Measurements from ENCODE around the gene TWSG1.

Gene TWSG1

DNA sequence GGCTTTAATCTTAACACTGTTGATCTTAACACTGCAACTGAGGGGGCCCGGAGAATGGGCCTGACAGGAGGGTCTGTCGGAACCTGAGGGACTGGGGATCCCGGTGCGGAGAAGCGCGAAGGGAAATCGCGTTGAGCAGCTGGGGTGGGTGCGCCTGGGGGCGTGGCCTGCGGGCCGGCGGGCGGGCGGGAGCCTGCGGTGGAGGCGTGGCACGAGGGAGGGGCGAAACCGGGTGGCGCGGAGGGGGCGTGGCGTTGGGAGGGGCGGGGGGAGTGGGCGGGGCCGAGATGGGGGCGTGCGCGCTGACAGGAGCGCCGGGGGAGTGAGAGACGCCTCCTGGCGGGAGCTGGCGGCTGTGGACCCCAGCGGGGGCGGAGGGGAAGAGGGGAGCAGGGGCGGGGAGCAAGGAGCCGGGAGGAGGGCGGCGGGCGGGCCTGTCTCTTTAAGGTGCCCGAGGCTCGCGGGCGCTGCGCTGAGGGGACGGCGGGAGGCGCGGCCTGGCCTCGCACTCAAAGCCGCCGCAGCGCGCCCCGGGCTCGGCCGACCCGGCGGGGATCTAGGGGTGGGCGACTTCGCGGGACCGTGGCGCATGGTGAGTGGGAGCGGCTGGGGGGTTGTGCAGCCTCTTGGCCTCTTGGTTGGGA lies at the start of gene TWSG1:
TWSG1 (plus strand) TSS at position 445 of the 644 bp plus-strand sequence. CDS start 2,457 bp downstream, outside the sequence.
- DNase-seq, result peak; percentile 44 to 94 (median 86)

DNA sequence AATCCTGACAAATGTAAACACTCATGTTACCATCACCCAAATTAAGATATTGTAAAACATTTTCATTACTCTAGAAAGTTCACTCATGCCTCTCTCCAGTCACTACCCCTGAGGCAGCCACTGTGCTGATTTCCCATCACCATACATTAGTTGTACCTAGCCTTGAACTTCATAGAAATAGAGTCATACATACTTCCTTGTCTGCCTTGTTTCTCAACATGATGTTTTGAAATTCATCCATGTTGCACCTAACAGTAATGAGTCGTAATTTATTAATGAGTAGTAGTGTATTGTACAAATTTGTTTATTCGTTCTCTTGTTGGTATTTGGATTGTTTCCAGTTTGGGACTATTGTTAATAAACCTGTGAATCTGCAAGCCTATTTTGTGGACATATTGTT lies 49.0 kb upstream of the TWSG1 start:
- DNase-seq, result no peak

DNA sequence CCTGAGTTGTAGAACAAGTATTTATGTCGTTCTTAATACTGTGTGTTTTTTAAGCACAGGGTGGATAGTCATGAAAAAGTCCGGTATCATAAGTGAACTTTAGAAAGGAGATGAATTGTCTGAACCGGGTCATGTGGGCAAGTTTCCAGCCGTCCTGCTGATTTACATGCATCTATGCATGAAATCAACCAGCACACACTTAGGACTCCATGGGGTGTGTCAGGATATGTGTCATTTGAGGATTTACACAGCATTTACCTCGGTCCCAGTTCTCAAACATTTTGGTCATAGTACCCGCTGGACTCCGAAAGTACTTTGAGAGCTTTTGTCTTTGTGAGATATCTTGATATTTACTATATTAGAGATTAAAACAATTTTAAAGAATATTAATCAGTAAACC lies 47.5 kb upstream of the TWSG1 start:
- DNase-seq, result no peak

DNA sequence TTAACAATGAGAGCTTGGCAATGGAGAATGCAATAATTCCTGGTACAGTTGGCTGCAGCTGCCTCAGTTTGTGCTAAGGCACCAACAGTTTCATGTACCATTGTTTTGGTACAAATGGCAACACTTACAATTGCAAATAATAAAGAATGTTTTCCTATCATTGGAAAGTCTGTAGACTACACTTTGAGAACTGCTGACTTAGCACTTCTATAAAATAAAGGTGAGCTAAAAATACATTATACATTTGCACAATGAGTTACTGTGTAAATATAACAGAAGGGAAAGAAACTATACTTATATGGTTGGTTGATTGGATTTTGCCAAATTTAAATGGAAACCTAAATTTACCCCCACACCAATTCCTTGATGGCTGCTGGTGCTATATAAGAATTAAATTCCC lies 44.9 kb upstream of the TWSG1 start:
- no peak for DNase-seq

DNA sequence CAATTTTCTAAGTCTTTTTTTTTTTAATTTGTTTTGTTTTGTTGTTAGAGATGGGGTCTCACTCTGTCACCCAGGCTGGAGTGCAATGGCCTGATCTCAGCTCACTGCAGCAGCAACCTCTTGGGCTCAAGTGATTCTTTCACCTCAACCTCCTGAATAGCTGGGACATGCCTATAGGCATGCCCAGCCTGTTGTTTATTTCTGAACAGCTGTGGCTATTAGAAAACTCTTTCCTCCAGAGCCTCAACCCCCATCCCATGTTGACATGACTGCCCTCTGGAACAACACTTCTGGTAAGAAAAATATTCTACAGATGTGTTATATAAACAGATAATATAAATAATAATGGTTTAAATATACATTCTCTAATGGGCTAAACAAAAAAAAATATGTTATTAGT lies 44.4 kb upstream of the TWSG1 start:
- no peak for DNase-seq

DNA sequence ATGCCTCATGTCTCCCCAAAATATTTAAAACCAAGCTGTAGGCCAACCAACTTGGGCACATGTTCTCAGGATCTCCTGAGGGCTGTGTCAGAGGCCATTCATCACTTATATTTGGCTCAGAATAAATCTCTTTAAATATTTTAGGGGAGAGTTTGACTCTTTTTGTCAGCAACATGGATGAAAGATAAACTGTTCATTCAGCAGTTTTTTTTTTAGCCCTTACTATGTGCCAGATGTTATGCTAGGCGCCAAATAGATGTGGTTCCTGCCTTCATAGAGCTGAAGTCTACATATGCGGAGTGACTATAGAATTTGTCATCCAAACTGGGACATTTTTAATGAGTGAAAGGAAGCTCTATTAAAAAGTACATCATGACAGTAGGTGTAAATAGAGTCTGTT lies 42.5 kb upstream of the TWSG1 start:
- DNase-seq, result no peak

DNA sequence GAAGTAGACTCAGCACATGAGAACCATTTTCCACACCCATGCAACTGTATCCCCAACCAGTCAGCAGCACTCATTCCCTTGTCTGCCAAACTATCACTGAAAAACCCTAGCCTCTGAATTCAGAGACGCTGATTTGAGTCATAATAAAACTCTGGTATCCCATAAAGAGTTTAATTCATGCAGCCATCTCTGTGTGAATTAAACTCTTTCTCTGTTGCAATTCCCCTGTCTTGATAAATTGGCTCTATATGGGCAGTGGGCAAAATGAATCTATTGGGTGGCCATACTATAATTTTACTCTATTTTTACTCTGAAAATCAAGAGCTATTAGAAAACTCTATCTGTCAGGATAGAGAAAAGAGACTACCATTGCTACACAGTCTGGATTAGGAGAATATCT lies 40.6 kb upstream of the TWSG1 start:
- DNase-seq, result no peak

DNA sequence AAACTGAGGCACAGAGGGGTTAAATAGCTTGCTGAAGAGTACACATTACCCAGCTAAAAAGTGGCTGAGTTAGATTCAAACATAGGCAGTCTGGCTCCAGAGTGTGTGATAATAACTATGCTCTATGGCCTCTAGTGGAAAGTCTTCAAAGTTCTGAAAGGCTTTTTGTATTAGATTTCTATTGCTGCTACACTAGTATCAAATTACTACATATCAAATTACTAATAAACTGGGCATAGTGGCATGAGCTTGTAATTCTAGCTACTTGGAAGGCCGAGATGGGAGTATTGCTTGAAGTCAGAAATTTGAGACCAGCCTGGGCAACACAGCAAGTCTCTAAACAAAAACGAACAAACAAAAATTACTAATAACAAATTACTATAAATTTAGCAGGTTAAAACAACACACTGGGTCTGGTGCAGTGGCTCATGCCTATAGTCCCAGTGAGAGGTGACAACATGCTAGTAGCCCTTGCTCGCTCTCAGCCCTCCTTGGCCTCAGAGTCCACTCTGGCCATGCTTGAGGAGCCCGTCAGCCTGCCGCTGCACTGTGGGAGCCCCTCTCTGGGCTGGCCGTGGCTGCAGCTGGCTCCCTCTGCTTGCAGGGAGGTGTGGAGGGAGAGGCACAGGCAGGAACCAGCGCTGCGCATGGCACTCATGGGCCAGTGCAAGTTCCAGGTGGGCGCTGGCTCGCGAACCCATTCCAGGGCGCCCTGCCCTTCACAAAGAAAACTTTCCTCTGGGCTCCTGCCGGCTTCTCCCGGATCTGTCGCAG lies 38.2 kb upstream of the TWSG1 start:
- no peak for DNase-seq

DNA sequence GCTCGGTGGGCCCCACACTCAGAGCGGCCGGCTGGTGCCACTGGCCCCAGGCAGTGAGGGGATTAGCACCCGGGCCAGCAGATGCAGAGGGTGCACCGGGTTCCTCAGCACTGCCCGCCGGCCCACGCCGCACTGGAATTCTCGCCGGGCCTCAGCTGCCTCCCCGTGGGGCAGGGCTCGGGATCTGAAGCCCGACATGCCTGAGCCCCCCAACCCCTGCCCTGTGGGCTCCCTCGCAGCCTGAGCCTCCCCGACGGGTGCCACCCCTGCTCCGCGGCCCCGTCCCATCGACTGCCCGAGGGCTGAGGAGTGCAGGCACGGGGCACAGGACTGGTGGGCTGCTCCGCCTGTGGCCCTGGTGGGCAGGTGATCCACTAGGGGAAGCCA lies 37.6 kb upstream of the TWSG1 start:
- DNase-seq, result no peak

DNA sequence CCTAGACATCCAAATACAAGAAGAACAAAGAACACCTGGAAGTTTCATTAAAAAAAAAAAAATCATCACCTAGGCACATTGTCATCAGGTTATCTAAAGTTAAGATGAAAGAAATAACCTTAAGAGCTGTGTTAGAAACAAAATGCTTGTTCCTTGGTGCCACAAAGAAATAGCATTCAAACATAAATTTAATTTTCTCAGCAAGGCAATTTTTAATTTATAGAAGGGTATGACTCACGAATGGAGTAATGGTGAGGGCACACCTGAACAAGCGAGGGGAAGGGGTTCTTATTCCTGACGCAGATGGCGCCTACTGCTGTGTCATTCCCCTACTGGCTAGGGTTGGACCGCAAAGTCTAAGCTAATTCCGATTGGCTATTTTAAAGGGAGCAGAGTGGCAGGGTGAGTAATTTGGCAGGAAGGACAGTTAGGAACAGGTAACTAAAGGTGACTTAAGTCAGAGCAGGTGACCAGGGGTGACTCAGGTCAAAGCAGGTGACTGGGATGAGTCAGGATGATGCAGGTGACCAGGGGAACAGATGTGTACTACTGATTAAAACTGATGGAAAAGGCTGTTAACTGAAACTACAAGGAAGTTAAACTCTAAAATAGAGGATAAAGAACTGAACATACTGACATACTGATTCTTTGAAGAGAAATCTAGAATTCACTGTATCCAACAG lies 30.0 kb upstream of the TWSG1 start:
- no peak for DNase-seq

DNA sequence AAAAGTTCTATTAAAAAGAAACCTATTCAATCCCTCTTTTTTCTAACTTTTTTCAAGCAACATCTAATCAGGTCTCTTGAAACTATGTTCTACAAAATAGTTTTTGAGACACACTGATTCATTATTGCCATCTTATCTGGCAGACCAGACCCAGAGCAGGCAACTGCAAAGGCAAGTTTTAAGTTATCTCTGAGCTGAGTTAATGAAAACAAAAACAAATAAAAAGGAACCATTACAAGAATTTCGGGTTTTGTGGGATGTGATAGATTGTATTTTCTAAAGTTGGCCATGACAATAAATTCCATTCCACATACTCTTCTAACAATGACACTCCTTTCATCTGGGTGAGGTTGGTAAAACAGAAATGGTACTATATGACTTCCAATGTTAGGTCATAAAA lies 15.2 kb upstream of the TWSG1 start:
- no peak for DNase-seq

DNA sequence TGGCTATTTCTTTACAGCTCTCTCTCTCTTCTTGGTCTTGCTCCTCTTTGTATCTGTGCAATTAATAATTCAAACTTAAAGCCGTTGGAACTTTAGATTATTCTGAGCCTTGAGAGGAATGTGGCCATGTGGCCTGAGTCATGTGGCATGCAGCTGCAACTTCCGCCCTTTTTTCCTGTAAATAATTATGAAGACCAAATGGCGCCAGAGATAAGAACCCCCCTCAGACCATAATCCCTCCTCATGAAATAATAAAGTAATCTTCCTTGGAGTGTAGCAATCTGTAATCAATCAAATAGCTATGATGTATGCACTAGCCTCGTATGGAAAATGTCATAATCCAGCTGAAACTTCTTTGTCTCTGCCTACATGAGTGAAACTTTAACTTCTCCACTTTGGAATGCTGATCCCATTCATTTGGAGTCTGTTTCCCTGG lies 13.5 kb upstream of the TWSG1 start:
- no peak for DNase-seq

DNA sequence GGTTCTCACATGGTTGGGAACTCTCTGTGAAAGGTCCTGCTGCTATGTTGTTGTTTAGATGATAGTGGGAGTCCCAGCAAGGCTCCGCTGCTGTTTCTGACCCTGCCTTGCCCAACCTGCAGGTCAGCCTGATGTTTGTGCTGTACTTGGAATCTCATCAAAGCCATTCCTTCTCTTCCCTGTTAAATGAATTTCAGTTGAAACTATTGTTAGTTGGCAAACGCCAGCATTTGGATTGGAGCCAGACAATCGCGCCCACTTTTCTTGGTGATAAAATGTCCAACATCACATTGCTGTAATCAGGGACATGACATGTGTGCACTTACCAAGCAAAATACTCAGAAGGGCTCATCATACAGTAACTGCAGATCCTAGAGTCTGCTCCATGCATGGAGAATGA lies 12.8 kb upstream of the TWSG1 start:
- DNase-seq, result no peak

DNA sequence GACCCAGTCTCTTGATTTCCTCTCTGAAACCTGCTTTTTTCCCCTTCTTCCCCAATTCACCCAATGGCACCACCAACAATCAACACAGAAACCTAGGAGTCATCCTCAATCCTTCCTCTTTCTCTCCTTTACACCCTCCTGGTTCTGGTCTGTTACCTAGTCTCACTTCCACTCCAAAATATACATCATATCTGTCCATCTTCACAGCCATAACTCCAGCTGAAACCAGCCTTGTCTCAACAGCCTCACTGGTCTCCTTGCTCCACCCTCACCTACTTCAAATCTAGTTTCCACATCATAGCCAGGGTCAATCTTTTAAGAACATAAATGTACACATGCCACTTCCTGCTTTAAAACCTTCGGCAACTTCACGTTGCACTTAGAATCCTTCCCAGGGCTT lies 11.8 kb upstream of the TWSG1 start:
- no peak for DNase-seq

DNA sequence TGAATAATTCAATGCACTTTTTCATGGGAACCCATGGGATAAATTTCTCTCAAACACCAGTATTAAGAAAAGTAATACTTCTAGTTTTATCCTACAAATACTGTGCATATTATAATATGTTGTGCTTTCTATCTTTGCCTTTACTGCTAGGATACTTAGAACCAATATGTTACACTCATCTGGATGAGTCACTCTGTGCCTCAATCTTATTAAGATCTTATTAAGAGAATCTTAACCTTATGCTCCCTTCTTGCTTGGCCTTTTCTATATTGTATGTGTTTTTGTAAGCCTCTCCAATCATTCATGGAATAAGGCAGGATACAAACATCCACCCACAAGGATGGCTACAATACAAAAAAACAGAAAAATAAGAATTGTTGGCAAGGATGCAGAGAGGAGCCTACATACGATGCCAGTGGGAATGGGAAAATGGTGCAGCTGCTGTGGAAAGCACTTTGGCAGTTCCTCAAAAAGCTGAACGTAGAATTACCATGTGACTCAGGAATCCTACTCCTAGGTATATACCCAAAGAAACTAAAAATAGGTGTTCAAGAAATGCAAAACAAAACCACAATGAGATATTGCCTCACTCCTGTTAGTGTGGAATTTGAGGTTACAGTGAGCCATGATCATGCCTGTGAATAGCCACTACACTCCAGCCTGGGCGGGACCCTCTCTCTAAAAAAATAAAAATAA lies 10.7 kb upstream of the TWSG1 start:
- DNase-seq, result no peak

DNA sequence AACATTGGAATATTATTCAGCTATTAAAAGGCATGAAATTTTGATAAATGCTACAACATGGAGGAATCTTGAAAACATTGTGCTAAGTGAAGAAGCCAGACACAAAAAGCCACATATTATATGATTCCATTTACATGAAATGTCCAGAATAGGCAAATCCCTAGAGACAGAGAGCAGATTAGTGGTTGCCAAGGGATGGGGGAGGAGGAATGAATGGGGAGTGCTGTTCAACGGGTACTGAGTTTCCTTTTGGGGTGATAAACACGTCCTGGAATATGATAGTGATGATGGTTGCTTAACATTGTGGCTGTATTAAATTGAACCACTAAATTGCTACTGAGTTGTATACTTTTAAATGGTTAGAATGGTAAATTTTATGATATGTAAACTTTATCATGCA lies 8.9 kb upstream of the TWSG1 start:
- no peak for DNase-seq

DNA sequence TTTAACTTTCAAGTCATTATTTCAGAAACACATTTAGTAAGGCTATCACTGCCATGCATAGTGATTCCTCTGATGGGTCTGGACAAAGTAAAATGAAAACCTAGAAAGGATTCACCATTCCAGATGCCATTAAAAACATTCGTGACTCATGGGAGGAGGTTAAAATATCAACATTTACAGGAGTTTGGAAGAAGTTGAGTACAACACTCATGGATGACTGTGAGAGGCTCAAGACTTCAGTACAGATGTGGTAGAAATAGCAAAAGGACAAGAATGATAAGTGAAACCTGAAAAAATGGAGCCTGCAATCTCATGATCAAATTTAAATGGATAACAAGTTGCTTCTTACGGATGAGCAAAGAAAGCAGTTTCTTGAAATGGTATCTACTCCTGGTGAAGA lies 5.8 kb upstream of the TWSG1 start:
- DNase-seq, result no peak

DNA sequence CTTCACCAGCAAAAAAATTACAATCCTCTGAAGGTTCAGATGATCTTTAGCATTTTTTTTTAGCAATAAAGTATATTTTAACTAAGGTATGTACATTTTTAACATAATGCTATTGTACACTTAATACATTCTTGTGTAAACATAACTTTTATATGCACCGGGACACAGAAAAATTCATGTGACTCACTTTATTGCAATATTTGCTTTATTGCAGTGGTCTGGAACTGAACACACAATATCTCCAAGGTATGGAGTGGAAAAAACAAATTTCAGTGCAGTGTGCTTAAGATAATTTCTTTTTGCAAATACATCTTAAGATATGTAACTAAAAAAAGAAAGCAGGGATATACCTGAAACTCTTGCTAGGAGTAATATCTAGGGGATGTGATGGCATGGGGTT lies 5.1 kb upstream of the TWSG1 start:
- no peak for DNase-seq

DNA sequence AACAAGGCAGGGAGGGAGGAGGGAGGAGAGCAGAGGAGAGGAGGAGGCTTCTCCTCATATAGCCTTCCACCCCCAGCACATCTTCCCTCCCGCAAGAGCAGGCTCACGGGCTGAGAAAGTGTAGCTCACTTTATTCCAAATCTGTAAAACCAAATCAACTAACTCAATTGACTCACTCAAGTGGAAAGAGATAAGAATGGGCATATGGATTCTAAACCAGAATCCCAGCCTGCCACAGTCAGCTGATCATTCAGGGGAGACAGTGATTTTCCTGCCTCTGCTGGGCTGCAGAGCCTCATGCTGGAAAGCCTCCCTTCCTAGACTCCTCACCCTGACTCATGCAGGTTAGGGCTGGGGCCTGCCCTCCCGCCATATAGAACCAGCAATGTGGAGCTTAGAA lies 4.2 kb upstream of the TWSG1 start:
- no peak for DNase-seq

DNA sequence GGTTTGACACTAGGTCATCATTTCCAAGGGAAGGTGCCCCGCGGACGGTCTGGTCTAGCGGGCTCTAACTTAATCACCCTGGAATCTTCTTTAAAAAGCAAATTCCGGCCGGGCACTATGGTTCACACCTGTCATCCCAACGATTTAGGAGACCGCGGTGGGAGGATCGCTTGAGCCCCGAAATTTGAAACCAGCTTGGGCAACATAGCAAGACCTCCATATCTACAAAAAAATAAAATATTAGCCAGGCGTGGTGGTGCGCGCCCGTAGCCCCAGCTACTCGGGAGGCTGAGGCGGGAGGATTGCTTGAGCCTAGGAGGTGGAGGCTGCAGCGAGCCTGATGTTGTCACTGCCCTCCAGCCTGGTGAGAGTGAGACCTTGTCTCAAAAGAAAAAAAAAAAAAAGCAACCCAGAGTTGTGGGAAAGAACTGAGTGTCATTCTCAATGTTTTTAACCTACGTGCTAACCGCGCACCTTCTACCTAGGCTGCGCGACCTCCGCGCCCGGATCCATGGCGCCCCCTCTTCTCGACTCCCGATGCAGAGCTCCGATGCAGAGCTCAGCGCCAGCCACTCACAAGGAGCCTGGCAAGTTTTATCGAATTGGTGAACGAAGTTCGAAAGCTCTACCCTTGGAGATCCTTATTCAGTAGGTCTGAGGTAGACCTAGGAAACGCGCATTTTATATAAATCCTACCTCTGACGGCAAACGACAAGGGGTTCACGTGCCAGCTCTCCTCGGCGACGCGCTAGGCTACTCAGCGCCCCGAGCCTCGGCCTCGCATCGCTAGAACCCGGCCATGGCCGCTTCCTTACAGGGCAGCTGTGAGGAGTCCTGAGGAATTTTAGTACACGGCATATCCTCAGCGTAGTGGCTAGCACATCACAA lies 888 bp upstream of the TWSG1 start:
- DNase-seq, result peak in 4 of 14 donors; percentile 25 to 41 (median 36)

DNA sequence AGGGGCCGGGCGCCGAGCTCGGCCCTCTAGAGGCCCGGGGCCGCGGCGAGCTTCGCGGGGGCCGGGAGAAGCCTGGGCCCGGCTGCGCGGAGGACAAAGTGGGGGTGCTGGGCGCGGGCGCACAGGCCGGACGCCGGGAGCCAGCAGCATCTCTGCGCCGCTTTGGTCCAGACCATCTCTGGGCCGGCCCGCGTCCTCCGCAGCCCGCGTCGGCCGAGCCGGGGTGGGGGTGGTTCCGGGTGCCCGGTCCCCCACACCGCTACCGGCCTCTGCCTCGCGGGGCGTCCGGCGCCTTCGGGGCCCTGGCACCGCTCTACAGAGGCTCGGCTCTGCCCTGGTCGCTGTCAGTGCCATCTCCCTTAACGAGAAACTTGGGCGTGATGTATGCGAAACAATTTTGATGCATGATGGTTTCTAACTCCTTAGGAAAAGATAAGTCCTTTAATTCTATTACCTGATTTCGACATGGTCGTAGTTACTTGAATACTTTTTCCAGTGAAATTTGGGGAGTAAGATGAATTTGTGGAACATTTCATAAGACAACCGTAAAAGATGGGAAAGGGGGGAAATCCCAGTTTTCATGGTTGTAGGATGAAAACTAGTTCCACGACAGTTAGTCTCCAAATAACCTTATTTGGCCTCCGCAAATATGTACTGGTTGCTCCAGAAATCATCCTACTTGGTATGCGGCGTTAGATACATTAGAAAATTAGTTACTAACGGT lies 562 bp downstream of the TWSG1 start:
- peak in 9 of 14 donors; percentile 19 to 77 (median 63) for DNase-seq
